8988T (cell line): ENCODE data around the gene C3orf85.

Source experiments
- DNase-seq: peaks from one replicate; pipeline ENCODE4 v3.0.0; 2011

Gene C3orf85

GRCh38 chr3:109154979-109155378, 18.5 kb downstream of the C3orf85 start:
- DNase-seq: no peak

DNA sequence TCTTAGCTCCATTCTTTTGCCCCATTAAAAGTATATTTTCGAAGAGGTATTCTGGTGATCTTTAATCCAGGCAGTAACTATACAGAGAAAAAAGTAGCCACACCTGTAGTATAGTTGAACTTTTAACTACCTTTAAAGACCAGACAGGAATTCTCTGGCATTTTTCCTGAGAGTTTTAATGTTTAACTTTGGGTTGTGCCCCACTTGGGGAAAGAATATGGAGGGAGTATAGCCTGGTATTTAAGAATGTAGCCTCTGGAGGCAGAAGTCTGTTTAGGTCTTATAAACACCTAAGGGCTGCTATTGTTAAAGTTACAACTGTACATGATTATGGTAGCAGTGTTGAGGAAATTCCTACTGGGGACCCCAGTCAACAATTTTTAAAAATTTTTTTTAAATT, 19.3 kb downstream of the C3orf85 start:
- no peak for DNase-seq

DNA sequence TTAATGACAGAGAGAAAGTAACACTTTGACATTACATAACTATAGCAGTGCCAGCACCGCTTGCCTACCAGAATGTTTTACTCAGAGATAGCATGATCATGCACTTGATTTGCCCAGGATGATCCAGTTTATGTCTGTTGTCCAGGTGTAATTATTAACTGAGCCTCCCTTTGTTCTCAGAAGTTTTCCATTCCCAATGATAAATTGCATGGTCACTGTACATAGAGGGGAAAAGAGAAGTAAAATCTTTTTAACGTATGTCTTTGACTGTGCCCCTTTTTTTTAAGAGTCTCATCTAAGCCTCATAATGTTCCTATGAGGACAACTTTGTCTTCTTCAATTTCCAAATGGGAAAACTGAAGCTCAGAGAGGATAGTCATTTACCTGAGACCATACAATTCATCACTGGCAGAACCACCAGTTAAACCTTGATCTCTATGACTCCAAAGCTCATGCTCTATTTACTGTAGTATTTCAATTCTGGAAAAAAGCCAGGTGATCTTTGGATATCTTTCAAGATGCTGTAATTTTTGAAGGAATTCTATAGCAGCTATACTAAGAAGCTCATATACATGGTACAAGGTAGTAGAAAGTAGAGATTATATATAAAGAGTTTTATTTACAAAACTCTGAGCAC, 25.1 kb downstream of the C3orf85 start:
- no peak for DNase-seq

GRCh38 chr3:109165905-109166304, 29.4 kb downstream of the C3orf85 start:
- DNase-seq: no peak

- no peak for DNase-seq
These were observed 35.0 kb downstream of the C3orf85 start for GRCh38 chr3:109171479-109171878.

GRCh38 chr3:109175411-109175810, 38.9 kb downstream of the C3orf85 start:
- DNase-seq: no peak

GRCh38 chr3:109176726-109177125, 40.2 kb downstream of the C3orf85 start:
- DNase-seq: no peak

- DNase-seq: no peak
These were observed 41.4 kb downstream of the C3orf85 start for GRCh38 chr3:109177908-109178307.

- DNase-seq: no peak
These were observed 42.2 kb downstream of the C3orf85 start for GRCh38 chr3:109178708-109179107.

DNA sequence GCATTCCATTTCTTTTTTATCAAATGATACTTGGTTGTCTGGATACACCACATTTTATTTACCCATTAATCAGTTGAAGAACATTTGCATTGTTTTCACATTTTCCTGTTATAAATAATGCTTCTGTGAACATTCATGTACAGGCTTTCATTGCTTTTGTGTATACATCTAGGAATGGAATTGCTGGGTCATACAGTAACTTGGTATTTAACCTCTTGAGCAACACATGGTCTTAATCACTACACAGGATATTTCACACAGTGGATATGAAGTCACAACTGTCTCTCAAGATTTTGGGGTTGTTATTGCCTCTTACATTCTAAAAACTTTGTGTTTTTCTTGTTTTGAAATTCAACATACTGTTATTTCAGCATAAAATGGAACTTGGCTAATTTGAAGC, 48.2 kb downstream of the C3orf85 start:
- no peak for DNase-seq

- DNase-seq: no peak
These were observed 50.9 kb downstream of the C3orf85 start for GRCh38 chr3:109187390-109187789.

DNA sequence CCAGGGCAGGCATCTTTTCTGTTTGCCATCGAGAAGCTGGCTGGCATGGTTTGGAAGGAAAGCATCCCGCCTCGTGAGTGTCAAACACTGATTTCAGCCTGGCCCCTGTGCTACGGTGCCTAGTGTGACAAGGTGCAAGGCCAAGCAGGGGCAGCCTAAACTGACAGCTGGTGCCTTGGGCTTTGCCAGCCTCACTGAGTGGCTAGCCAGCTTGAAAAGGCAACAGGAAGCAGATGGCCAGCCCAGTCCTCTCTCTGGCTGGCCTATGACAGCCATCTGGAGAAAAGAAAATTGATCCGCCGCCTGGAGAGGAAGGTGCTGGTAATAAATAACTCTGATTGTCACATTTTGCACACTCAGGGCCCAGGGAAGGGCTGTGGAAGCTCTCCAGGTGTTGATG, 52.2 kb downstream of the C3orf85 start:
- no peak for DNase-seq

- no peak for DNase-seq
These were observed 54.9 kb downstream of the C3orf85 start for GRCh38 chr3:109191421-109191820.

GRCh38 chr3:109195815-109196214, 59.3 kb downstream of the C3orf85 start:
- DNase-seq: no peak
